HEK293 (cell line): ENCODE data around the gene HSD17B2.

Experiments used
- ATF2 ChIP-seq: fragments of 450-650 bp; formaldehyde crosslinking; IDR thresholded peaks from 2 replicates; pipeline ENCODE4 v1.5.1; 2016; ENCODE audit warnings: missing biosample characterization, missing genetic modification characterization, low read depth
- REST ChIP-seq: fragments of 450-650 bp; formaldehyde crosslinking; IDR thresholded peaks from 2 replicates; pipeline ENCODE4 v1.5.1; 2016; ENCODE audit warnings: missing biosample characterization, missing genetic modification characterization

DNA sequence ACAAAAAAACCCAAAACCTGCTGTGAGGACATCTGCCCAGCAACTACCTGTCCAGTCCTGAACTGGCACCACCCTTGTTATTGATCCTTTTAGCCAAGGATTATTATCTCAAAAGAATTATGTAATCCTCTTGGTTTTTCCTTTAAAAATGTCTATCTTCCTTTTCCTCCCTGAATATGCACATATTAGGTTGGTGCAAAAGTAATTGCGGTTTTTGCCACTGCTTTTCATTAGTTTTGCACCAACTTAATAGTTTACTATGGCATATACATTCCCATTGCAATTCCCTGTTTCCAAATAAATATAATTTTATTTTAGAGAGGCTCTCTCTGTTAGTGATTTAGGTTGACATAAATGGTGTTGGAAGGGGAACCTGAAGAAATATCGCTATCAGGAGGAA, 83.7 kb downstream of the HSD17B2 start:
- no peak for TF ChIP-seq ATF2 (tag by site-specific recombination)
- no peak for TF ChIP-seq REST (tag by site-specific recombination)
